Putamen (tissue), 1 donor: ENCODE measurements around the gene TNFAIP3.

Source experiments
- DNase-seq: peaks from one replicate; pipeline ENCODE4 v3.0.0-alpha.2; 2016; ENCODE audit warnings: low spot score

The TNFAIP3 gene

DNA sequence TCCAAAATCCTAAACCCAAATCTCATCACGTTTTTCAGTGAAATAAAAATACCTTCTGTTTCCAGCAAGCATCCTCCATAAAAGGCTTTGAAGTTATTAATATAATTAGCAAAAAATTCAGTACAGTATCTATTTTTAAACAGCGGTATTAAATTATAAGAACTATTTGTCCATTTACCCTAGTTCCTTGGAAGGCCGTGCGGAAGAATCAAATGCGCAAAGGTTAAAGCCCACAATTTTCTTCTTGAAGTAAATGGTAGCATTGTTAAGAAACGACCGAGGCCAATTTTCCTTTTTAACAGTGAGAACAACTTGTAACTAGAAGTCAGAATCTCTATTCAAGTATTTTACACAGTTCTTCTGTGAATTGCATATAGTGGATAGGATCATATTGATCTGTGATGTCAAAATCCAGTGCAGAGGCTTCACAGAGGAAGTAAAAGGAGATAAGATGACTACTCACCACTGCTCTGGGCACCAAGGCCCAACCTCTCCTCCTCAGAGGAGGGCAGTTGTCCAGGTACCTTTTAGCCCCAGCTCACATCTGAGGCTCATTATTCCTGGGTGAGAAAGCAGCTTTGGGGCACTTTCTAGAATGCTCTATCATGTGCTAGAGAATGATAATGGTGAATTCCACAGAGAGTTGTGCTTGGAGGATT lies 36.3 kb downstream of the TNFAIP3 start:
- DNase-seq: no peak

DNA sequence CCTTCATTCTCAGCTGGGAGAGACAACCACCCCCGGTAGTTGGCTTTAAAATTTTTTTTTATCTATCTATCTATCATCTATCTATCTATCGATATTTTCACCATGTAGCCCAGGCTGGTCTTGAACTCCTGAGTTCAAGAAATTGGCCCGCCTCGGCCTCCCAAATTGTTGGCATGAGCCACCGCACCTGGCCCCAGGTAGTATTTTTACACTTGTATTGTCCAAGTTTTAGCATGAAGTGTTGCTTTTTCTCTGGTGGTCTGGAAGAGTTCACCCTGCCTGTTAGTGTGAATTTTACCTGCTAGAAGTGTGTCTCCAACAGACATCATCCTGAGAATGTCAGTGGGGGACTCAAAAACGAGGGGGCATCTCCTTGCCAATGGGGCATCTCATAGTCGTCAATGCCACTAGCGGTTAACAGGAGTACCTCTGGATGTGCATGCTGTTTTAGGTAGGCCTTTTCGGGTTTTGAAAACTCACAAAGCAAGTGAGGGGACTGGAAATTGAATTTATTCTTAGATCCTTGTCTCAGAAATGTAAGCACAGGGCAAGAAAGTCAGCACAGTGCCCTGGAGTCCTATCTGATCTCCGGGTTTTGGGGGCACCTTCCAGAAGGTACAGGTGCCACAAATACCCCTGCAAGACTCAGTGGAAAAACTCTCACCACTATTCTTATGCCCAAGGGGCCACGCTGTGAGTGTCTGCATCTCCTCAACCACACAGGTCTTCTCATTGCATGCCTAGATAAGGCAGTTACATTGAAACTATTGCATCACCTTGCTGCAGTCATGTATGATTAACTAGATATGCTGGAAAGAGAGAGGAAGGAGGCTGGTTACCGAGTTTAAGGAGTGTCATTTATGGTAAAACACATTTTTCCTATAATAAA lies 37.1 kb downstream of the TNFAIP3 start:
- no peak for DNase-seq

DNA sequence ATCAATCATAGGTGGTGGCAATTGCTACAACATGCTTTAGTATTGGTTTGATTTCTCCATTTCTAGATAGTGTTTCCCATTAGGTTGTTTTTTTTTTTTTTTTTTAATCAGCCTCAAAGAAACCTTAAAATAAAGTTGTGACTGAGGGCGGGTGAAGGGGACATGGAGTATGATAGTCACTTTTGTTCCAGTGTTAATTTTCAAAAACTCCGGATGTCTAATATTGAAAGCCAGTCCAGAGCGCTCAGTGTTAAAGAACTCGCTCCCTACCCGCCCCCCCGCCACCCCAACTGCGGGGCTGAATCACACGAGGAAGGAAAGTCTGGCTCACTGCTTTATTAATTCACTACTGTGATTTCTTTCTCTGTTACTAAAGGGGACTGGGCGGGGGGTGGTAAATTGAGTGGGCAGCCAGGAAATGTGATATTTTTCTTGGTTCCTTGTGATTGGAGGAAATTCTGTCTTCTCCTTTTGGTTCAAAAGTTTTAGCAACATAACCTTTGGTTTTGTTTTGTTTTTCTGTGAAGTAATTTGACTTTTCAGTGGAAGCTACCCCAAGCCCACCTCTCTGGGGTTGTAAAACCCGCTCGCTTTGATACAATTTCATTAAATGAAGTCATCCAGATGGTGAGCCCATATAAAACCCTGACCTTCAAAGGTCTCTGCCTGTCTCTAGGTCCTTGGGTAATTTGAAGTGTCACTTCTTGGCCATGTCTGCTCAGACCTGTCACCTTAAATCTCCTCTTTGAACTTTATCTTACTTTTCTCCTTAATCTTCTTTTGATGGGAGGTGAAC lies 38.0 kb downstream of the TNFAIP3 start:
- DNase-seq: no peak

DNA sequence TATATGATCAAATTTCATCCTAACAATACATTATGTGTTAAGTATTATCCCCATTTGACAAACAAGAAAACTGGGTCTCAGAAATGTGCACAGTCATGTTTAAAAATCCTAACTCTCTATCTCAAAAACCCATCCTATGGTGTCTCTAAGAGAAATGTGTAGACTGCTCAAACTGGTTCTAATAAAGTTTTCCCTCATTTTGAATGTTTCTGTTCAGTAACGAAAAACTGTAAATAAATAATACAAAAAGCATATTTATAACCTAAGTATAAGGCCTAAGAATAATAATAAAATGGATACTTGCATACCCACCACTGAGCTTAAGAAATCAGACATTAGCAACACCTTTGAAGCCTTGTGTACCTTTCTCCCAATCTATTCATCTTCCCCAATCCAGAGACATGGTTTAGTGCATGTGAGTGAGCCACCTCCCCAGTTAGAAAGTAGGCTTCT lies 39.0 kb downstream of the TNFAIP3 start:
- no peak for DNase-seq

DNA sequence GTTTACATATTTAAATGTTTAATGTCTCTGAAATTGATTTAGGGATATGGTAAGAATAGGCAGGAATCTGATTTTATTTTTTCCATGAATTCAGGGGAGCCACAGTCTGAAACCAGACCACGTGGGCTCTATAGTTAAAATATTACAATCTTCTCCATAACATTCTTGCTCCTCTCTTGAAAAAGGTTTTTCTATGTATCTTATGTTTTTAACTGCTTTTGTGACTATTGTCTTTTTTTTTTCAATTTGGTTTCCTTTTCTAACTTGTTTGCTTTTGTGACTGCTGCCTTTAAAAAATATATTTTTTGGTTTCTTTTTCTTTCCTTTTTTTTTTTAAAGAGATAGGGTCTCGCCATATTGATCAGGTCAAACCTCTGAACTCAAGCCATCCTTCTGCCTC lies 40.1 kb downstream of the TNFAIP3 start:
- DNase-seq: no peak

- DNase-seq: no peak
These were observed 42.5 kb downstream of the TNFAIP3 start for GRCh38 chr6:137909533-137909932.

GRCh38 chr6:137910424-137910834 lies 43.4 kb downstream of the TNFAIP3 start:
- no peak for DNase-seq

DNA sequence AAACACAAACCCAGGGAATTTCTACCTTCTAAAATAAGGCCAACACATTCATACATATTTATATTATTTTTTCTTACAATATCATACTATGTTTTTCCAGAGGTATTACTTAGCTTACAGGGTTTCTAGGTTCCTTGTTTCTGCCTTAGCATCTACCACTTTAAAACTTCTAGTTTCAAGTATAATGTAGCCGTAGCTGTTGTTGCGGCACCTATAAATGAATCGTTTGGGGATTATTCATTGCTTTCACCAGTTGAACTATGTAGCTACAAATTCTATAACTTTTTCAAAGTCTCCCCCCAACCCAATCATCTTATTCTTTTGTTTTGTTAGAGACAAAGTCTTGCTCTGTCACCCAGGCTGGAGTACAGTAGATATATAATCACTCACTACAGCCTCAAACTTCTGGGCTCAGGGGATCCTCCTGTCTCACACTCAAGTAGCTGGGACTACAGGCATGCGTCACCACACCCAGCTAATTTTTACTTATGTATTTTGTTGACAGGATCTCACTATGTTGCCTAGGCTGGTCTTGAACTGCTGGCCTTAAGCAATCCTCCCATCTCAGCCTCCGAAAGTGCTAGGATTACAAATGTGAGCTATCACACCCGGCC lies 43.9 kb downstream of the TNFAIP3 start:
- no peak for DNase-seq

DNA sequence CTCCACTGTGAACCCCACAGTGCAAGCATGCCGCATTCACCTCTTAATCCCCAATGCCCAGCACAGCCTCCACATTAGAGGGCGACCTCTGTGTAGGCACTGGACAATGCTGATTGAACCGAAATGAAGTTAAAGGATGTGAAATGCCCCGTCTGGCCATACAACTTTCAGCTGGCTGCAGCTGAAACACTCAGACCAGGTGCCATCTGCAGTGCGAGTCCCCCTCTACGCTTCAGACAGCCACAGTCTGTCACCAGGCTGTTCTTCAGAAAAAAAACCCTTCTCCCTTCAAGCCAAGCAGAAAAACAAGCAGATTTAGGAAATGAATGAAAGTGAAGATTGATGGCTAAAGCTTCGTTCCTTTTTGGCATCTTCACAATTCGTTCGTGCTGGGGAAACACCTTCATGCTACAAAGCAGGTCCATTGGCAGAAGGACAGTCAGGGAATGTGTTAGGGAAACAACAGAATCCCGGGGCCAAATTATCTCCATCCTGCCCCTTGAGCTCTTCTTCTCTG lies 44.7 kb downstream of the TNFAIP3 start:
- DNase-seq: no peak

DNA sequence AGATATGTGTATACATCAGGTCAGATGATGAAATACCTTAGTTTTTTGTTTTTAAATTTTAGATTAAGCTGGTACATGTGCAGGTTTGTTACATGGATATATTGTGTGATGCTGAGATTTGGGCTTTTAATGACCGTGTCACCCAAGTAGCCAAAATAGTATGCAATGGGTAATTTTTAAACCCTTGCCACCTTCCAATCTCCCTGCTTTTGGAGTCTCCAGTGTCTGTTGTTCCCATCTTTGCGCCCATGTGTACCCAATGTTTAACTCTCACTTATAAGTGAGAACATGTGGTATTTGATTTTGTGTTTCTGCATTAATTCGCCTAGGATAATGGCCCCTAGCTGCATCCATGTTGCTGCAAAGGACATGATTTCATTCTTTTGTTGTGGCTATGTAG lies 45.8 kb downstream of the TNFAIP3 start:
- DNase-seq: no peak

- no peak for DNase-seq
These were observed 46.4 kb downstream of the TNFAIP3 start for GRCh38 chr6:137913434-137913833.

- no peak for DNase-seq
These were observed 47.0 kb downstream of the TNFAIP3 start for GRCh38 chr6:137913996-137914529.

DNA sequence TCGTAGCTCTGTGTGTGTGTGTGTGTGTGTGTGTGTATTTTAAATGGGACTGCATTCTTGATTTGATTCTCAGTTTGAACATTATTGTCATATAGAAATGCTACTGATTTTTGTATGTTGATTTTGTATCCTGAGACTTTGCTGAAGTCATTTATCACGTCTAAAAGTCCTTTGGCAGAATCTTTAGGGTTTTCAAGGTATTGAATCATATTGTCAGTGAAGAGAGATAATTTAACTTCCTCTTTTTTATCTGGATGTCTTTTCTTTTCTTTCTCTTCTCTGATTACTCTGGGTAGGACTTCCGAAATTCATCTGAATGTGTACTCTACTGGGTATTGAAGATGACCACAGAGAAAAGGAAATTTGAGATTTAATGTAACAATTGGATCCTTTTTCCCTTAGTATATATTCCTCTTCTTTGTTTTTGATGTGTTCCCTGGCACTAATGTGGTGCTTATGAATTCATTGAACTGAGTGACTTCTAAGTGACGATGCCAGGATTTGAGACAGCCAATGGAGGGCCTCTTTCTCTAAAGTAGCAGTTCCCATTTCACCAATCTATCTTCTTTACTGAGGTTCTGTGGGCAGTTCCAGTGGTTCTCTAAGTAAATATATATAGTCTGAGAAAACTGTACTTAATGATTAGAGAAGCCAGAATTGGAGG lies 47.6 kb downstream of the TNFAIP3 start:
- DNase-seq: no peak

DNA sequence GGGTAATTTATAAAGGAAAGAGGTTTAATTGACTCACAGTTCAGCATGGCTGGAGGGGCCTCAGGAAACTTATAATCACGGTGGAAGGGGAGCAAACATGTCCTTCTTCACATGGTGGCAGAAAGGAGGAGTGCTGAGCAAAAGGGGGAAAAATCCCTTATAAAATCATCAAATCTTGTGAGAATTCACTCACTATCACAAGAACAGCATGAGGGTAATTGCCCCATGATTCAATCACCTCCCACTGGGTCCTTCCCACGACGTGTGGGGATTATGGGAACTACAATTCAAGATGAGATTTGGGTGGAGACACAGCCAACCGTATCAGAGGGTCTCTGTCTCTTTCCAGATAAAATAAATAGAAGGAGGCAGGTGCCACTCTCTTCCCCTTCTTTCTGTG lies 48.7 kb downstream of the TNFAIP3 start:
- no peak for DNase-seq

DNA sequence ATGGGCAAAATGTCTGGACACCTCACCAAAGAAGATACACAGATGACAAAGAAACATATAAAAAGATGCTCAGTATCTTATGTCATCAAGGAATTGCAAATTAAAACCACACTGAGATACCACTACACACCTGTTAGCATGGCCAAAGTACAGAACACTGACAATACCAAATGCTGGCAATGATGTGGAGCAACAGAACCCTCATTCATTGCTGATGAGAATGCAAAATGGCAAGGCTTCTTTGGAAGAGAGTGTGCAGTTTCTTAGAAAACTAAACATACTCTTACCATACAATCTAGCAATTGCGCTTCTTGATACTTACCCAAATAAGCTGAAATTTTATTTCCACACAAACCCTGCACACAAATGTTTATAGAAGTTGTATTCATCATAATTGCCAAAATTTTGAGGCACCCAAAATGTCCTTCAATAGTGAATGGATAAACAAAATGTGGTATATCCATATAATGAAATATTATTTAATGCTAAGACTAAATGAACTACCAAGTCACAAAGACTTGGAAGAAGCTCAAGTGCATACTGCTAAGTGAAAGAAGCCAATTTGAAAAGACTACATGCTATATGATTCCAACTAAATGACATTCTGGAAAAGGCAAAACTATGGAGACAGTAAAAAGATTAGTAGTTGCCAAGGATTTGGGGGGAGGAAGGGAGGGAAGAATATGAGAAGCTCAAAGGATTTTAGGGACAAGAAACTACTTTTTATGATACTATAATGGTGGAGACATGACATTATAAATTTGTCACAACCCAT lies 50.7 kb downstream of the TNFAIP3 start:
- DNase-seq: no peak

DNA sequence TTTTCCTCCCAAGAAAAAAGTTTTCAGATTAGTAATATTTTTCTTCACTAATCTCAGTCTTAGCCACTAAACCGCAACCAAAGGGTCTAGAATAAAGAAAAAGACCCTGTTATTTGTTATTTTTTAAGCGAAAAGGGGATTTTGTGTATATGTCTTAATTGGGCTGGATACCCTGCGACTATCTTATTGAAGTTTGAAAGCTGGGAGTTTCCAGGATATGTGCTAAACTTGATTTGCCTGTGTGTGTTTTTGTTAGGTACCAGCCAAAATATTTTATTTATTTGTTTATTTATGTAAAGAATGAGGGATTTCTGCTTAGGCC lies 52.4 kb downstream of the TNFAIP3 start:
- no peak for DNase-seq

GRCh38 chr6:137919837-137920730 lies 53.0 kb downstream of the TNFAIP3 start:
- no peak for DNase-seq

- no peak for DNase-seq
These were observed 54.8 kb downstream of the TNFAIP3 start for GRCh38 chr6:137921823-137922222.

- DNase-seq: no peak
These were observed 57.0 kb downstream of the TNFAIP3 start for GRCh38 chr6:137923866-137924653.
